ENCODE data around the gene CDC14C.
"Not testable (repeated sequence)": the region's sequence is repeated elsewhere in the genome, so short reads cannot be mapped to it uniquely, and the experiment has no call there.

CDC14C gene

DNA sequence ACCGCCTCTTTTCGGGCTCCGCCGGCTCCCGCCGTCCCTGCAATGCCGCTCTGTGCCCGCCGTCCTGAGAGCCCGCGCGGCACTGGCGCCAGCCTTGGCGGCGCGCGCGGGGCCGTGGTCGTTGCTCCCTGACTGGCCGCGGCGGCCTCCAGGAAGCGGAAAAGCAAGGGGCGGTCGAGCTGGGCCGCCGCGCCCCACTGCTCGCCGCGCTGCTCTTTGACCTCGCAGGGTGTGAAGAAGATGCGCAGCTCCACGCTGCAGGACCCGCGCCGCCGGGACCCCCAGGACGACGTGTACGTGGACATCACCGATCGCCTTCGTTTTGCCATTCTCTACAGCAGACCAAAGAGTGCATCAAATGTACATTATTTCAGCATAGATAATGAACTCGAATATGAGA is at the start of gene CDC14C:
Gene CDC14C (plus strand): TSS at position 115 of the 400 bp plus-strand sequence. CDS start 126 bp downstream, at position 241.
- DNase-seq = no peak

DNA sequence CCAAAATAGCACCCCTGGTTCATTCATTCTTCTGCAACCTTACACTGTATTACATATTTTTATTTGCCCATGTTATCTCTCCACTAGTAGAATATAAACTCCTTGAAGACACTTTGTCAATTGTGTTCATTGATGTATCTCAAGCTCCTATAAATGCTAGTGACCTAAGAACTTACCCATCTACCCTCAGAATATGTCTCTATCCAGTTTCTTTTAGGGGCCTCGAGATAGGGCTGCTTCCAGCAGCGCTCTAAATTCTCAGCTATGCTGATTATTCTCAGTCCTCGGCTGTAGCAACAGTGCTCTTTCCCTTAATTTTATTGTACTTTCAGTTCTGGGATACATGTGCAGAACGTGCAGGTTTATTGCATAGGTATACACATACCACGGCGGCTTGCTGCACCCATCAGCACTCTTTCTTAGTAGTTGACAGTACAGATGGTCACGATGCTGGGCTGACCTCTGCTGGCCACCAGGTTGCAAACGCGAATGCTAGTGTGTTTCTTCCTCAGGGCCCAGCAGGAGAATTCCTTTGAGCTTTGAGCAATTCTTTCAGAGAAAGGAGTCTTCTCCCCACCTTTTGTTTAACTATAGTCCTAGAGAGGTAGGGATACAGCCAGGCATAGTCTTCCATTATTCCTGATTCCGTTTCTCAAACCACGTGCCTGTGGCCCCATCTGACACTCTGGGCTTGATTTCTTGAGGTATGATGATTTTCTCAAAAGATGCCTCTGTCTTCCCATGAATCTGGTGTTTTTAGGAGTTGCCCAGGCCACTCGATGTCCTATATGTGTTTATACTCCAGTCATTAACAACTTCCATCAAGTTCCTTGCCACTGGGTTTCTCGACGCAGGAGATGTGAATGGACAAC is 49.1 kb upstream of the CDC14C start:
- DNase-seq = peak; percentile 24

DNA sequence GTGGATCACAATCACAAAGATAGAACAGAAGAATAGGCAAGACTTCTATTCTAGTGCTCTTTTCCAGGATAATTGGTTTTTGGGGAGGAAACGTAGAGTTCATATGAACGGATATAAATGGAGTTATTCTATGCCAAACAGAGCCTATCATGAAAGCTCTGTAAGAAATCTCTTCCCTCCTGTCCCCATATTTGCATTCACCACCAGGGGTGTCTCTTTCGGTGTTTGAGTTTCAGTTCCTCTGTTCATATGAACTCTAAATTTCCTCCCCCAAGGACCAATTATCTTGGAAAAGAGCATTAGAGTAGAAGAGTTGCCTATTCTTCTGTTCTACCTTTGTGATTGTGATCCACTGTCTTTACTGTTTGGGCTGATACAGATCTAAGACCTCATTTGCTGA is 48.3 kb upstream of the CDC14C start:
- no peak for DNase-seq

DNA sequence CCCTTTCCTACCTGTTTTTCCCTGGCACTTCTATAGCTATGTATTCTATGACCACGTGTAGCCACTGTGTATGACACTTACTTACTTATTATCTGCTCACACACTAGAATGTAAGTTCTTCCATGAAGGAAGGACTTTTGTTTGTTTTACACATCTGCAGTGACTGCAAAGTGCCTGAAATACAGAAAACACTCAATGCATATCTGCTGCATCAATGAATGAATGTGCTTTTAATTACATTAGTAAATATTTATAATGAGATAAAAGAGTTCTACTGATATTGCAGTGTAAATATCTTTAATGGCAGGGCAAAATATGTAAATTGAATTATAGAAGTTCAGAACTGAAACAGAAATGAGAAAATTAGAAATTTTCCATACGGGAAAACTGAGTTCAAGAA is 43.5 kb upstream of the CDC14C start:
- DNase-seq = no peak

DNA sequence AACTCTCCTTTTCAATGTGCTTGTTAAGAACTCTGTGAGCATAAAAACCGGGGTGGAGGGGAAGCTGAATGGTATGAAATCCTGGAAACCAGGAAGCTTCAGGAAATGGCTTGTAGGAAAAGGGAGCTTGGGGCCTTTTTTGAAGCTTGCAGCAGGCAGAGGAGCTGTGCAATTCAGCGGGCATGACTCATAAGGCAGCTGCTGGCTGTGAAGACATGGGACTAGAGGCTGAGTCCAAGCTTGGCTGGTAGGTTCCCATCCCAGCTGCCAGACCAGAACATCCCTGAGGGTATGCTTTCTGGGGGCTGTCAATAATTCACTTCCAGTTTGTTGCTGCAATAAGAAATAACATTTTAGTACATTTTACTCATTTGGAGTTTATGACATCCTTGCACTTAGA is 36.8 kb upstream of the CDC14C start:
- DNase-seq = no peak

DNA sequence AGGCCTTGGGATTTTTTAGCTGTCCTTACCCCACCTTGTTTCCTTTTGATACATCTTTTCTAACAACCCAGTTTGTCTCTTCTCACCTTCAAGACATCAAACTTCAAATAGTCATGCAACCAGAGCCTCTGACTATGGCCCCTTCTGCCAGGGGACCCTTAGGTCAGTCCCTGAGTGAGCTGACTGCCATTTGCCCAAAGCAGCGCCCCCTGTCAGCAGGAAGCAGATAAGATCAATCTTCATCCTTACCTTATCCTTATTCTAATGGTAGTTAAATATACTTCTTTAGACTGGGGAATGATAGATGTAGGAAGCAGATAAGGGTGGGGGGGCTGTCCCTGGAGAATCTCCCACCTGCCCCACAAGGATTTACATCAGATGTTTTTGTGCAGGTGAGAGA is 29.8 kb upstream of the CDC14C start:
- DNase-seq = no peak

DNA sequence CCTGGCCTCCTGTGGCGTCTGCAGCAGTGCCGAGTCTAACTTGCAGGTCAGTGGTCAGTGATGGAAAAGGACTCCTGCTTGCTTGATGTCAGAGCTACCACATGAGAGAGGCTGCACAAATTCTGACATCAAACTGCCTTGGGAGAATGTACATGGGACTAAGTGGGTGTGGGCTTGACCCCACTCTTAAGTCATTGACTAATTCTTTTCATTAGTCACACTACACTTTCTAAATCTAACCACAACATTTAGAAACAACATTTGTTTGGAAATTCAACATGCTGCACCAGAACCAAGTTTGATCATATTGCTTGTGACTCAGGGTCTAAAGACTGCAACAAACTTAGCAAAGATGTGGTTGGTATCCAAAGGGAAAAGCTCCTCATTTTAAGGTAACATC is 24.4 kb upstream of the CDC14C start:
- no peak for DNase-seq

DNA sequence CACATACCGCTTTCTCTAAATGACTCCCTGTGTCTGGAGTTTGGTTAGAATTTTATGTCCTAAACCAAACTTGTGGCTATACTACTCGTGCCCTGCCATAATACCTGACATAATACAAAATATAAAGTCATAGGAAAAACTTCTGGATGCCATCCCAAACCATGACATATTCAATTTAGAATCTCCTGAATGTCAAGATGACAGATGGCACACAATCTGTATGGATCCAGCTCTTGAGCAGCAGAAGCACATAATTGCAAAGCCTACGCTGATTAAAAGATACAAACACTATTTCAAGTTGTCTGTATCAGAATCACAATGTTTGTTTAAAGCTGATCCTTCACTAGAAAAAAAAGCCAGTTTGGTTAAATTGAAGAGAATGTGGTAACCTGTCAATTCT is 22.4 kb upstream of the CDC14C start:
- no peak for DNase-seq

DNA sequence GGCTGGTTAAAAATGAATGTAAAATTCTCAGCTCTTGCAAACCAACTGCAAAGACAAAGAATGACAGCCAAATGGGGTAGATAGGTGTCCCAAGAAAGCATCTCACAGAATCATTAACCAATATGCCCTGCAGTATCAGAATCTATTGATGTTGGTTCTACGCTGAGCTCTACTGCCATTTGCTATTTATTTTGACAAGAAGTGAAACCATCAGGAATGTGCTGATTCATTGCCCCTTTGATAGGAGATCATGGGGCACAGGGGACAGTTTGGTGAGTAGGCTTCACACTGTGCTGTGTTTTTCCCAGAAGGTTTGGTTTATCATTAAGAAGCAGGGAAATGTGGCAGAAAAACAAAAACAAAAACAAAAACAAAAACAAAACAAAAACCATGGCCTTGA is 19.4 kb upstream of the CDC14C start:
- peak; percentile 16 for DNase-seq

DNA sequence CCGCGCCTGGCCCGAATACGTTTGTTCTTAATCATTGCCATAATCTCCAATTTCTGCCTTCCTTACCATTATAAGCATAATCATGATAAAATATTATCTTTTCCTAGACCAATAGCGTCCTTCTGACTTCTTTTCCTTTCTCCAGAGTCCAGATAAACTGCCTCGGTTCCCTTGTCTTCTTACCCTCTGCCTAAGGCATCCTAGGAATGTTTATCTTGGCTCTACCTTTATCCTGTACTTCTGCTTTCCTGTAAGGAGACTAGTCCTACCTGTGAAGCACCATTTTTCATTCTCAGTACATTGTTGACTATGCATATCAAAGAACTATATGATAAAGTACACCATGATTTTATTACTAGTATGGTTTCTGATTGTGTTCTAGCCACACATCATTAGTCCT is 18.7 kb upstream of the CDC14C start:
- DNase-seq = not testable (repeated sequence)

DNA sequence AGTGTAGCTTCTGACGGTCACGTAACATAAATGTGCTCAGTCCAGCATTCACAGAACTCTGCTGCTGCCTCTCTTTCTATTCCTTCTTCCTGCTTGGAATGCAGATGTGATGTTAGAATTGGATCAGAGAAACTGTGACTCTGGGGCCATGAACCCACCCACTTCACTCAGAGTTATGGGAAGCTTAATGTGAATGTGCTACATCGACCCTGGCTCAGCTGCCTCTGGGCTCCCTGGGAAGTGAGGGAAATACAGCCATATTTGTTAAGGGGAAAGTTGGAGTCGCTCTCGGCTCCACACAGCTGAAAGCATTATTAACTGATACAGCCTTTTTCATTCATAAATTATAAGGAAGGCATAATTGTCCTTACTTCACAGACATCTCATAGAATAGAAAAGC is 14.5 kb upstream of the CDC14C start:
- DNase-seq = not testable (repeated sequence)

DNA sequence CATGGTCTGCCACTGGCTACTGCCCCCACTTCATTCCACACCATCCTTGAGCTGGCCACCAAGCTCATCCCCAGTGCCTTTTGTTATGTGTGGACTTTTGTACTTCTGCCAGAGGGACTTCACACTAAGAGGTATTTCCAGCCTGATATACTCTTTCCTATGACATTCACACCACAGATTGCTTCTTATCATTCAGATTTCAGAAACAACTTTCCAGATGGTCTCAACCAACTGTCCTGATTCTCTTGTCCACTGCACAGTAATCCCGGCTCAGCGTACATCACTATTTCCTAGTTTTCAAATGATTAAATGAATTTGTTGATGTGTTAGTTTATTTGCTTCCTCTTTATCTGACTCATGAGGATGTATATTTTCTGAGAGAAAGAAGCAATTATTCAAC is 7.1 kb downstream of the CDC14C start:
- no peak for DNase-seq

DNA sequence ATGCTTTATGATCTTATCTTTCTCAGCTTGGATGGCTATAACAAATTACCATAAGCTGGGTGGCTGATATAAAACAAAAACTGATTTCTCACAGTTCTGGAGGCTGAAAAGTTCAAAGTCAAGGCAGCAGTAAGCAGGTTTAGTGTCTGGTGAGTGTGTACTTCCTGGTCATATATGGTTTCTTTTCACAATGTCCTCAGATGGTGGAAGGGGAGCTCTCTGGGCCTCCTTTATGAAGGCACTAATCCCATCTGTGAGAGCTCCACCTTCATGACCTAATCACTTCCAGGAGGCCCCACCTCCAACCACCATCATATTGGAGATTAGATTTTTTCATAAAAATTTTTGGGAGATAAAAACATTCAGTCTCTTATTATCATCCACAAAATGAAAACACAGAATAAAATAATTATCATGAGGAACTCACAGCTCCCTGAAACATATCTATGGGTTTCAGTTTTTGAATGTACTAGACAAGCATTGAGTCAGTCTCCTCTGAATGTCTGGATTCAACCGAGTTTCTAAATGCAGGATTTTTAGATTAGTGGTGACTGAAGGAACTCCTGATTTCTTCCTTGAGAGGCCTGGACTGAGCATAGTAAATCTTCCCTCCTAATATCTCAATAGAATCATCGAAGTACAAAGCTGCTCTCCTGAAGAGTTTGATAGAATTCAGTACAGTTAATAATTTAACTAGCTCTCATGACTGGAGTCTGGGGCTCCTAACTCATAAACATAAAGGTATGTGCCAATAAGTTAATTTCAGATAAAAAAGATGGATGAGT is 8.0 kb downstream of the CDC14C start:
- DNase-seq = no peak

DNA sequence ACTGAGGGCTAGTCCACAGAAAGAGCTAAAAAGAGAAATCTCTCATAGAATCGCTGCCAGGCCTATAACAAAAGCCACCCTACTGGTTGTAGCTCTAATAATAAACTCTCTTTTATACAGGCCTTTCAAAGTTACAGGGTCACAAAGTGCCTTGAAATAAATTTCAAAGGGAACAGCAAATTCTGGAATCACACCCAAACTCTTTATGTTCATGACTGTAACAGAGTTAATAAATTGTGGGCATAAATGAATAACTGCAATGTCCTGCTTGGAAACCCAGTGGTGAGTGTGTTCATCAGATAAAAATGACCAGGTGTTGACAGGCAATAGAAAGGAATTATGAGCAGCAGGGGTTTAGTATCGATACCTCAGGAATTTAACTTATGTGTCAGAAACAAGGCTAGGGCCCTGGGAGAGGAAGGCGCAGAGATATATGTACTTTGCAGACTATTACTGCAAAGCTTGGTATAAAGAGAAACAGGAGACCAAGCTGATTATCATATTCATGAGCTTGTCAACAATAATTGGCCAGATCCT is 9.3 kb downstream of the CDC14C start:
- DNase-seq = no peak

DNA sequence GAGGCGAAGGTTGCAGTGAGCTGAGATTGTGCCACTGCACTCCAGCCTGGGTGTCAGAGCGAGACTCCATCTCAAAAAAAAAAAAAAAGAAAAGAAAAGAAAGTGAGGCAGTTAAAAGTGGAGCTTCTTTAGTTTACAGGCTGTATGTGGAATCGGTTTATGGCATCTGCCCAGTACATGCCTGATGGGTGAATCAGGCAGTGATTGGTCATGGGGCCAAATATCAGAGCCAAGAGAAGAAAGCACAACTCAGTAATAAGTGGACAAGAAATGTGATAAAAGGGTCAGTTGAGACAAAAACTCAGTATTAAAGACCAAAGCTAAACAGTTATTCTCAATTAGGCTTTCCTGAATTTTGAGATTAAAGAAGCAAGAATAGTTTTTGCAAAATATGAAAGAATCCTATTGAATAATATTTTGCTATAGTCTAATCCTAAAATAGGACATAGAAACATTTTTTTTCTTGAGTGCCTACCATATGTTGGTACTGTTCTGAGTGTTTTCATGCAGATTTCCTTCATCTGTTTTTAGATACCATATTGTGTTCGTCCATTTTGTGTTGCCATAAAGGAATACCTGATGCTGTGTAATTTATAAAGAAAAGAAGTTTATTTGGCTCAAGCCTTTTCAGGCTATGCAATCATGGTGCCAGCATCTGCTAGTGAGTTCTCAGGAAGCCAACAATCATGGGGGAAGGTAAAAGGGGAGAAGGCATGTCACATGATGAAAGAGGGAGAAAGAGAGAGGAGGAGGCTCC is 14.4 kb downstream of the CDC14C start:
- no peak for DNase-seq

DNA sequence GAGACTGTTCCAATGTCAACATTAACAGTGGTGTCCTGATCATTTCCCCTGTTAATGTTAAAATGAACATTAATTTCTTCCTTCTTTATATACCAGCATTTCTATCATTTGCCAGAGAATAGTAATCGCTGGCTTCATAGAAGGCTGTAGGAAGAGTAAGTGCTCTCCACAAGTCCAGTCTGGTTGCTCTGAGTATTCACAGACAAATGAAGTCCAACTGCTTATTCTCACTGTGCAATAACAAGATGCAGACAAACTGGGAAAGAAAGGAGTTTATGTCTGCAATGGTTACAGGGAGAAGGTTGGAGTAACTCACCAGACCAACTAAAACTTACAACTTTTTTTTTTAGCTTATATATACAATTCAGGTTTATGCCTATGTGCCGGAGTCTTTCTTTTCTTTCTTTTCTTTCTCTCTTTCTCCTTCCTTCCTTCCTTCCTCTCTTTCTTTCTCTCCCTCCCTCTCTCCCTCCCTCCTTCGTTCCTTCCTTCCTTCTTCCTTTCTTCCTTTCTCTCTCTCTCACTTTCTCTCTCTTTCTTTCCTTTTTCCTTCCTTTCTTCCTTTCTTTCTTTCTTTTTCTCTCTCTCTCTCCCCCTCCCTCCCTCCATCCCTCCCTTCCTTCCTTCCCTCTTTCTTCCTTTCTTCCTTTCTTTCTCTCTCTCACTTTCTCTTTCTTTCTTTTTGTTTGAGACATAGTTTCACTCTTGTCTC is 19.1 kb downstream of the CDC14C start:
- DNase-seq = no peak

DNA sequence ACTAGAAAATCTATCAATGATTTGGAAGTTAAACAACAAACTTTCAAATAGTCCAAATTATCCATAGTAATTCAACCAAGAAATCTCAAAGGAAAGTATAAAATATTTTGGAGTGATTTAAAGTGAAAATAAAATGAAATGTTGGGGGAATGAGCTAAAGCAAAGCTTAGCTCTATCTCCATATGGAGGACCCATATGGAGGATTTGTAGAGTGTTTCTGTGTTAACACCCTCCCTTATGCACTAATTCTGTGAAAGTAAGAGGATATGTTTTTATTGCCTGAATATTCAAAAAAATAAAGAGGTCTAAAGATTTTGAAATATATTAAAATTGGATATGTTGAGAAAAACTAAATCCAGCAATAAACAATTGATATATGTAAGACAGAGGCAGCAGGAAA is 31.6 kb downstream of the CDC14C start:
- DNase-seq = no peak

DNA sequence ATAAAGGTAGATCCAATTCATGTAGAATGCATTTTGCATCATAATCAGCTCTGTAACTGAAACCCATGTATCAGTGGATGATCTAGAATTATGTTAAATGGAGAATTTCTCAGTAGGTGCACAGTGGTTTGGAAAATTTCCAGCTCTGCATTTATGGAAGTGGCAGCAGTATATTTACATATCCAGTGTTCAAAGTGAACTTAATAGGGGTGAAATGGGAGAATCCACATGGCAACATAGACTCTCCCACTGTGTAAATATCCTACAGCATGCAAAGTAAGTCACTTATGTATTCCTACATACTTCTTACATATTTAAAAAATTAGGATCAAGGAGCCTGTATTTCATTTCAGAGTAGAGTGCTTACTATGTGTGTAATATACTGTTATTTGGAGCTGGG is 35.3 kb downstream of the CDC14C start:
- DNase-seq = no peak

DNA sequence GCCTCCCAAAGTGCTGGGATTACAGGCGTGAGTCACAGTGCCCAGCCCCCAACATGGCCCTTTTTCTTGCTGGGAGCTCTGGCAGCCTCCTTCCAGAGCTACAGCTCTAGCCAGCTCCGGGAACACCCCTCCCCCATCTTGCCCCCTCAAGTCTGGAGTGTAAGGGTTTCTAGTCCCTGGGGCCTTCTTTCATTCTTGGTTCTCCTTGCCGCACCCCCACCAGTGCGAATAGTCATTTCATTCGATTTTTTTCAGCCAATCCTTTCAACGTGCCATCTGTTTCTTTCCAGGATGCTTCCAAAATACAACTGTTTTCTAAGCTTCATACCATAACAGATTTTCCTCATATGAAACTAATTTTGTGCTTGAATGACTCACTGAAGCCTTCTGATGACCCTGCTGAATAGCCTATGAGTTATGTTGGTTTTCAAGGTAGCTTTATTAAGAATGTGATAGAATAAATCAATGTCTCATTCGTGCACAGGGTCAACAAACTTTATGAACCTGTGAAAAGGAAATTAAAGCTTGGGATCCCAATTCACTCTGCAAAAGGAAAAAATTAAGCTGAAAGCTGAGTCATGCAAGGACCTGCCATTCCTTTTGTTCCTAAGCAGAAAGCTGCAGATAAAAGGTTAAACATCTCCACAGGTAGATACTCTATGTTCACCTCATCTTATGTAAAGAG is 38.6 kb downstream of the CDC14C start:
- no peak for DNase-seq

DNA sequence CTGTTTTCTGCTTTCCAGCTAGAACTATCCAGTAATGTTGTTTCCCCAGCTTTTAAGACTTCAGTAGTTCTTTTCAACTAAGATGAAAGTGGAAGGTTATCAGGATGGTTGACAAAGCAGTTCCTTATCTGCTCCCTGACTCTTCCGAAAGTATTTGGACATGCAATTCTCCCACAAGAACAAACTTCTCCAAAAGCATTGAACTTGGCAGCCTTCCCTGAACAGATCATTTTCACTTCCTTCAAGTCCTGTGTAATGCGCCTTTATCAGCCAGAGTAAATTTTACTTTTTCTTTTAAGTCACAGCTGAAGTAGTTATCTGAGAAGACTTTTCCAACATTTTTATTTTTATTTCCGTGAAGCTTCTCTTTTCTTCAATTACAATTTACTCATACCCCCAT is 39.7 kb downstream of the CDC14C start:
- peak; percentile 78 for DNase-seq

DNA sequence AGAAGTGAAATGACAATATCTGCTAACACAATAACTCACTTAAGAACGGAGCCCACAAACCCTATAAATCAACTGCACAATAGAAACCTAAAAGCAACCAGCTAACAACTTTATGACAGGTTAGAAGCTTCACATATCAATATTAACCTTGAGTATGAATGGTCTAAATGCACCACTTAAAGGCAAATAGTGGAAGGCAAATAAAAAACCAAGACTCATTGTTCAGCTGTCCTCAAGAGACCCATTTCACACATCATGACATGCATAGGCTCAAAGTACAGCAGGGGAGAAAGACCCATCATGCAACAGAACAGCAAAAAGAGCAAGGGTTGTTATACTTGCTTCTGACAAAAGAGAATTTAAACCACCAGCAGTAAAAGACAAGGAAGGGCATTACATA is 46.8 kb downstream of the CDC14C start:
- DNase-seq = no peak

DNA sequence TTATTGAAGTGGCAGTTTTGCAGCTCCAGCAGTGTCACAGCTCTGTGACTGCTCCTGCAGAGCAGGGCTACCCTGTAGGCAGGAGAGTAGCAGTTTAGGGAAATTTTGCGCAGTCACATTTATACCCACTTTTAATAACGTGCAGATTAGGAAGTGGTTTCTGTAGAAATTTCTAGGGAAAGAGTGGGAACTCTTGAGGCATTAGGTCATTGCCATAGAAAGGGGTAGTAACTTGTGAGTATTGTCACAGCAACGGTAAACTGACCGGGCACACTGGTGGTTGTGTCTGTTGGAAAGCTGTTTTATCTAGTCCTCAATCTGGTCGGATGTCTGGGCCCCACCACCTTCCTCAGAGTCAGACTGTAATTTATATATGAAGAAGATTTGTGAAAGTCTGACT is 51.9 kb downstream of the CDC14C start:
- DNase-seq = peak; percentile 2

Measured in OCI-M1 (cell line).